Measurements from ENCODE around the gene FRY. TPM values are rescaled to one million over a fixed set of nuclear protein-coding genes. Genes with fewer than 3 reads are reported as not detected.

FRY gene
- total RNA-seq, 1 experiment from 2014 or later: 2.5 TPM

DNA sequence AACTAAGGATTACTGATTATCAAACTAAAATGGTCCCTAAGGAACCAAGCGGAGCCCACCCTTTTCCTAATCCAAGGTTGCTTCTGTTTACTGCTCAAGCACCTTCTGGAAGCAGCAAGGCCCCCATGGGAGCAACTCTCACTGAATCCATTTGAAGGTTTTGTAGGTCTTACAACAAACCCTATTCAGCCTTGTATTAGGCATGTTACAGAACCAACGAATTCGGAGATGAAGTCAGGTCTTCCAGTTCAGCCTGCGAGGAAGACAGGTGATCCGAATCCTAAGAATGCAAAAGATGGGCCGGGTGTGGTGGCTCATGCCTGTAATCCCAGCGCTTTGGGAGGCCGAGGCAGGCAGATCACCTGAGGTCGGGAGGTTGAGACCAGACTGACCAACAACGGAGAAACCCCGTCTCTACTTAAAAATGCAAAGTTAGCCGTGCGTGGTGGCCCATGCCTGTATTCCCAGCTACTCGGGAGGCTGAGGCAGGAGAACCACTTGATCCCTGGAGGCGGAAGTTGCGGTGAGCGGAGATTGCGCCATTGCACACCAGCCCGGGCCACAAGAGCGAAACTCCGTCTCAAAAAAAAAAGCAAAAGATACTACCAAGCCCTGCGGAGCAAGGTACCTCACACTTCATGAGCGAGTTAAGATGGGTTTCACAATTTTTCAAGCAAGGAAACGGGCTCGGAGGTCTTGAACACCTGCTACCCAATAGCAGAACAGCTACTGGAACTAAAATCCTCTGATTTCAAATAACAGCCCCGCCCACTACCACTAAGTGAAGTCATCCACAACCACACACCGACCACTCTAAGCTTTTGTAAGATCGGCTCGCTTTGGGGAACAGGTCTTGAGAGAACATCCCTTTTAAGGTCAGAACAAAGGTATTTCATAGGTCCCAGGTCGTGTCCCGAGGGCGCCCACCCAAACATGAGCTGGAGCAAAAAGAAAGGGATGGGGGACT lies 283.0 kb downstream of the FRY start:
- Histone ChIP-seq H3K9me3 (replicated peaks) (no peaks in the 10 kb centered on the region), H3K27me3 (replicated peaks) (no peaks in the 10 kb centered on the region), H3K36me3 (peaks cover 11% of the 10 kb centered on the region), H3K4me3 (peak overlapping the region; percentile 64), H3K4me1 (replicated peaks) (peaks cover 25% of the 10 kb centered on the region), H3K27ac (peak overlapping the region; percentile 100)
- peak in 1 of 2 experiments; percentile 45 for DNase-seq (ENCODE audit: low read depth in 1 of 2, low spot score in 2 of 2)

DNA sequence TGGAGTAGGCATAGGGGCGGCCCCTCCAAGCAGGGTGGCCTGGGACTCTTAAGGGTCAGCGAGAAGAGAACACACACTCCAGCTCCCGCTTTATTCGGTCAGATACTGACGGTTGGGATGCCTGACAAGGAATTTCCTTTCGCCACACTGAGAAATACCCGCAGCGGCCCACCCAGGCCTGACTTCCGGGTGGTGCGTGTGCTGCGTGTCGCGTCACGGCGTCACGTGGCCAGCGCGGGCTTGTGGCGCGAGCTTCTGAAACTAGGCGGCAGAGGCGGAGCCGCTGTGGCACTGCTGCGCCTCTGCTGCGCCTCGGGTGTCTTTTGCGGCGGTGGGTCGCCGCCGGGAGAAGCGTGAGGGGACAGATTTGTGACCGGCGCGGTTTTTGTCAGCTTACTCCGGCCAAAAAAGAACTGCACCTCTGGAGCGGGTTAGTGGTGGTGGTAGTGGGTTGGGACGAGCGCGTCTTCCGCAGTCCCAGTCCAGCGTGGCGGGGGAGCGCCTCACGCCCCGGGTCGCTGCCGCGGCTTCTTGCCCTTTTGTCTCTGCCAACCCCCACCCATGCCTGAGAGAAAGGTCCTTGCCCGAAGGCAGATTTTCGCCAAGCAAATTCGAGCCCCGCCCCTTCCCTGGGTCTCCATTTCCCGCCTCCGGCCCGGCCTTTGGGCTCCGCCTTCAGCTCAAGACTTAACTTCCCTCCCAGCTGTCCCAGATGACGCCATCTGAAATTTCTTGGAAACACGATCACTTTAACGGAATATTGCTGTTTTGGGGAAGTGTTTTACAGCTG lies 283.9 kb downstream of the FRY start, which contains the start of the genes BRCA2 and ZAR1L:
BRCA2 (plus strand) TSS at position 271 of the 790 bp plus-strand sequence. CDS start 953 bp downstream, outside the sequence.
ZAR1L (minus strand) TSS at position 126 of the 790 bp plus-strand sequence. CDS start 3,438 bp downstream, outside the sequence.
- Histone ChIP-seq H3K36me3 (peaks cover 20% of the 10 kb centered on the region), H3K4me3 (peak within 1 kb of the TSS; percentile 64), H3K9me3 (replicated peaks) (no peaks in the 10 kb centered on the region), H3K27me3 (replicated peaks) (no peaks in the 10 kb centered on the region), H3K27ac (peak within 1 kb of the TSS; percentile 100), H3K4me1 (replicated peaks) (peaks cover 19% of the 10 kb centered on the region)
- DNase-seq (ENCODE audit: low read depth in 1 of 2, low spot score in 2 of 2): peak; percentile 85 to 89

DNA sequence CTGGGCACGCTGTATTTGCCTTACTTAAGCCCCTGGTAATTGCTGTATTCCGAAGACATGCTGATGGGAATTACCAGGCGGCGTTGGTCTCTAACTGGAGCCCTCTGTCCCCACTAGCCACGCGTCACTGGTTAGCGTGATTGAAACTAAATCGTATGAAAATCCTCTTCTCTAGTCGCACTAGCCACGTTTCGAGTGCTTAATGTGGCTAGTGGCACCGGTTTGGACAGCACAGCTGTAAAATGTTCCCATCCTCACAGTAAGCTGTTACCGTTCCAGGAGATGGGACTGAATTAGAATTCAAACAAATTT lies 284.4 kb downstream of the FRY start:
- peak overlapping the region; percentile 64 for H3K4me3 ChIP-seq
- DNase-seq (ENCODE audit: low read depth in 1 of 2, low spot score in 2 of 2): no peak
- H3K4me1 ChIP-seq (replicated peaks): peaks cover 19% of the 10 kb centered on the region
- no peaks in the 10 kb centered on the region for H3K9me3 ChIP-seq (replicated peaks)
- H3K27me3 ChIP-seq (replicated peaks): no peaks in the 10 kb centered on the region
- peak overlapping the region; percentile 100 for H3K27ac ChIP-seq
- H3K36me3 ChIP-seq: peaks cover 23% of the 10 kb centered on the region

DNA sequence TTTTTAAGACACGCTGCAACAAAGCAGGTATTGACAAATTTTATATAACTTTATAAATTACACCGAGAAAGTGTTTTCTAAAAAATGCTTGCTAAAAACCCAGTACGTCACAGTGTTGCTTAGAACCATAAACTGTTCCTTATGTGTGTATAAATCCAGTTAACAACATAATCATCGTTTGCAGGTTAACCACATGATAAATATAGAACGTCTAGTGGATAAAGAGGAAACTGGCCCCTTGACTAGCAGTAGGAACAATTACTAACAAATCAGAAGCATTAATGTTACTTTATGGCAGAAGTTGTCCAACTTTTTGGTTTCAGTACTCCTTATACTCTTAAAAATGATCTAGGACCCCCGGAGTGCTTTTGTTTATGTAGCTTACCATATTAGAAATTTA lies 284.9 kb downstream of the FRY start:
- no peaks in the 10 kb centered on the region for H3K27me3 ChIP-seq (replicated peaks)
- H3K9me3 ChIP-seq (replicated peaks): no peaks in the 10 kb centered on the region
- peaks cover 26% of the 10 kb centered on the region for H3K36me3 ChIP-seq
- DNase-seq (ENCODE audit: low read depth in 1 of 2, low spot score in 2 of 2): peak in 1 of 2 experiments; percentile 3
- H3K27ac ChIP-seq: peak overlapping the region; percentile 100
- peak overlapping the region; percentile 64 for H3K4me3 ChIP-seq
- peaks cover 19% of the 10 kb centered on the region for H3K4me1 ChIP-seq (replicated peaks)

DNA sequence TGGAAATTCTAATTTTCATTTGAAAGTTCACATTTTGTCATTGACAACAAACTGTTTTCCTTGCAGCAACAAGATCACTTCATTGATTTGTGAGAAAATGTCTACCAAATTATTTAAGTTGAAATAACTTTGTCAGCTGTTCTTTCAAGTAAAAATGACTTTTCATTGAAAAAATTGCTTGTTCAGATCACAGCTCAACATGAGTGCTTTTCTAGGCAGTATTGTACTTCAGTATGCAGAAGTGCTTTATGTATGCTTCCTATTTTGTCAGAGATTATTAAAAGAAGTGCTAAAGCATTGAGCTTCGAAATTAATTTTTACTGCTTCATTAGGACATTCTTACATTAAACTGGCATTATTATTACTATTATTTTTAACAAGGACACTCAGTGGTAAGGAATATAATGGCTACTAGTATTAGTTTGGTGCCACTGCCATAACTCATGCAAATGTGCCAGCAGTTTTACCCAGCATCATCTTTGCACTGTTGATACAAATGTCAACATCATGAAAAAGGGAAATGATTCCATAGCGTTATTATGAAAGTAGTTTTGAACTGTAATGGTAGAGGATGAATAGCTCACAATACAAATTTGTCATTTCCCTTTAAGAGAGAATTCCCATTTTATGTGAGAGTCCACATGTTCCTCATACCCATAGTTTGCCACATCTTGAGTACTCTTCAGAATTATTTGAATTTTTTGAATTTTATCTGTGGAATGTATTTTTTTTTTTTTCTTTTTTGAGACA lies 286.3 kb downstream of the FRY start:
- Histone ChIP-seq H3K36me3 (peaks cover 29% of the 10 kb centered on the region), H3K27me3 (replicated peaks) (no peaks in the 10 kb centered on the region), H3K4me3 (no peak overlapping the region), H3K27ac (no peak overlapping the region), H3K4me1 (replicated peaks) (peaks cover 19% of the 10 kb centered on the region), H3K9me3 (replicated peaks) (no peaks in the 10 kb centered on the region)
- no peak for DNase-seq (ENCODE audit: low read depth in 1 of 2, low spot score in 2 of 2)

DNA sequence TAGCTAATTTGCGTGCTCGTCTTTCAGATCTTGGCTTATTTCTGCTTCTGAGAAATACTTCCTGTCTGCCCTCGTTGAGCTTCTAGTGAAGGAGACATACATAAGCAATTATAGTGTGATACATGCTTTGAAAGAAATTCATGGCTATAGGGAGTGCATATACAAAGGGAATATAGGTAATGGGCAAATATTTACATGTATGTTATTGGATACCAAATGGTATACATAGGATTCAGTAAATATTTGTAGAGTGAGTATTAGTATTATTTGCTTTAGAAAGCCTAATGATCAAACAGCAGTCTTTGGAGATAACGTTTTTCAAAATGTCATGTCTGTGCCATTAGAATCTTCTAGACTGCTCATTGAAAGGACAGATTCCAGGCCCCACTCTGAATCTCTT lies 289.0 kb downstream of the FRY start:
- DNase-seq (ENCODE audit: low read depth in 1 of 2, low spot score in 2 of 2): no peak
- Histone ChIP-seq H3K27ac (no peak overlapping the region), H3K27me3 (replicated peaks) (no peaks in the 10 kb centered on the region), H3K9me3 (replicated peaks) (no peaks in the 10 kb centered on the region), H3K4me3 (no peak overlapping the region), H3K4me1 (replicated peaks) (peaks cover 13% of the 10 kb centered on the region), H3K36me3 (peaks cover 35% of the 10 kb centered on the region)

DNA sequence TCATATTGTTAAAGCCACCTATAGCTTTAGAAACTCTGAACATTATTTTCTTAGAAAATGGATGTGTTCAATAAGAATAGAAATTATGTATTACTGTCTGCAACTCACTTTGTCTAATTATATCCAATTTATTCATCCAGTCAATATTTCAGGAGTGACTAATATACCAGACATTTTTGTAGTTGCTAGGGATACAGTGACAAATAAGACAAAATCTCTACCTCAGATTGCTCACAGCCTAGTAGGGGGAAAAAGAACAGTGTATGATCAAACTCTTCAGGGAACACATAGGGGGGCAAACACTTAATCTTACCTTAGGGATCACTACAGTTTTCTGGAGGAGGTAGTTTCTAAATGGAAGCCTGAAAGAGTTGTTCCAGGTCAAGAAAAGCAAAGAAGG lies 292.3 kb downstream of the FRY start:
- Histone ChIP-seq H3K4me3 (no peak overlapping the region), H3K27me3 (replicated peaks) (no peaks in the 10 kb centered on the region)
- no peak for DNase-seq (ENCODE audit: low read depth in 1 of 2, low spot score in 2 of 2)

DNA sequence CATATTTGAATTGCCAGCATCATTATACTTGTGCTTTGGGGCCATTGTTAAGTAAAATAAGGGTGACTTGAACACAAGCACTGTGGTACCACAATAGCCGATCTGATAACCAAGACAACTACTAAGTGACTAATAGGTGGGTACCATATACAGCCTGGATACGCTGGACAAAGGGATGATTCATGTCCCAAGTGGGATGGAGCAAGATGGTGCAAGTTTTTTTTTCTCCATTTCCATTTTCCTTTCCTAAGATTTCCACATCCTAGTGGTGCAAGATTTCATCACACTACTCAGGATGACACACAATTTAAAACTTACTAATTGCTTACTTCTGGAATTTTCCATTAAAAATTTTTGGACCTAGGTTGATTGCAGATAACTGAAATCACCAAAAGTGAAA lies 298.9 kb downstream of the FRY start:
- DNase-seq (ENCODE audit: low read depth in 1 of 2, low spot score in 2 of 2): no peak
- Histone ChIP-seq H3K36me3 (peaks cover 37% of the 10 kb centered on the region), H3K4me3 (no peak overlapping the region), H3K9me3 (replicated peaks) (no peaks in the 10 kb centered on the region), H3K27ac (no peak overlapping the region), H3K4me1 (replicated peaks) (no peaks in the 10 kb centered on the region), H3K27me3 (replicated peaks) (no peaks in the 10 kb centered on the region)

More for the DNA sequence above, 292.3 kb downstream of the FRY start:
- Histone ChIP-seq H3K4me1 (replicated peaks) (0 out of 2 replicates have a peak, but pooled peaks cover 3% of the 10 kb centered on the region), H3K36me3 (peaks cover 42% of the 10 kb centered on the region), H3K27ac (peak overlapping the region; percentile 47), H3K9me3 (replicated peaks) (no peaks in the 10 kb centered on the region)

DNA sequence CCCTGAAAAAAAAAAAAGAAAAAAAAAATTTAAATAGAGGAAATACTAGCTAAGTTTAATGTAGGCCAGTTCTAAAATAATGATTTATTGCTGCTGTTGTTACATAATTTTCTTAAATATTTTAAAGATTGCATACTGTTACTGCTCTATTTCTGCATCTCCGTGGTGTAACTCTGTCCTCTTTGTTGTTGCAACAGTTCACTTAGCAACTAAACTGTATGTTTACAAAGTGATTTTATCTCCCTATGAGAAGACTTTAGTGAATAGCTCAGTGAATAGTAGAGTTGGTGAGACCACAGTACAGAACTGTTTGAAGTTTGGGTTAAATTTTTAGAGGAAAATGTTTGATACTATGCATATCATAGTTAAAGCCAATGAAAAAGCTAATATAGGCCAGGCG lies 303.1 kb downstream of the FRY start:
- Histone ChIP-seq H3K36me3 (peaks cover 42% of the 10 kb centered on the region), H3K4me3 (no peak overlapping the region), H3K27me3 (replicated peaks) (no peaks in the 10 kb centered on the region), H3K27ac (no peak overlapping the region), H3K4me1 (replicated peaks) (no peaks in the 10 kb centered on the region), H3K9me3 (replicated peaks) (no peaks in the 10 kb centered on the region)
- no peak for DNase-seq (ENCODE audit: low read depth in 1 of 2, low spot score in 2 of 2)

DNA sequence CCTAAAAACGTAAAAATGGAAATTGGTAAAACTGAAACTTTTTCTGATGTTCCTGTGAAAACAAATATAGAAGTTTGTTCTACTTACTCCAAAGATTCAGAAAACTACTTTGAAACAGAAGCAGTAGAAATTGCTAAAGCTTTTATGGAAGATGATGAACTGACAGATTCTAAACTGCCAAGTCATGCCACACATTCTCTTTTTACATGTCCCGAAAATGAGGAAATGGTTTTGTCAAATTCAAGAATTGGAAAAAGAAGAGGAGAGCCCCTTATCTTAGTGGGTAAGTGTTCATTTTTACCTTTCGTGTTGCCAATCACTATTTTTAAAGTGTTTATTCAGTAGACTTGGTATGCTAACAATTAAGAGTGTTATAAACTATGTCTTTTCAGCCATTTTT lies 309.3 kb downstream of the FRY start:
- Histone ChIP-seq H3K36me3 (peaks cover 28% of the 10 kb centered on the region), H3K4me3 (no peak overlapping the region), H3K4me1 (replicated peaks) (no peaks in the 10 kb centered on the region), H3K27me3 (replicated peaks) (no peaks in the 10 kb centered on the region), H3K27ac (no peak overlapping the region), H3K9me3 (replicated peaks) (no peaks in the 10 kb centered on the region)
- DNase-seq (ENCODE audit: low read depth in 1 of 2, low spot score in 2 of 2): no peak

DNA sequence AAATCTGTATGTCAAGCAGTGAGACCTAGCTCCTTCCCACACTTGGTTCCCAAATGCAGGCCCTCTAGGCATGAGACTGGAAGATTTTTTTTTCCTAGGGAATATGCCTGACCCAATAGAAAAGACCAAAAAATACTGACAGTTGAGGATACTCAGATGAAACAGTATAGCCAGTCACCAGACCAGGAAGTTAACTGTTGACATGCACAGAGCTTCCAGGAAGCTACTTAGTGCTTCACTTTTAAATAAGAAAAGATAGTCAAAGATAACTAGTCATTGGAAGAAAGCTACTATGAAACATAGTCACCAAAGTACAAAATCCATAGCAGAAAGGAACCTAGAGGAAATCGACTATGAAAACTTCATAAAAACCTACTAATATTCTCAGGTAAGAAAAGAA lies 316.1 kb downstream of the FRY start:
- Histone ChIP-seq H3K4me3 (no peak overlapping the region), H3K36me3 (peaks cover 26% of the 10 kb centered on the region)

More for the DNA sequence above, 316.1 kb downstream of the FRY start:
- no peaks in the 10 kb centered on the region for H3K4me1 ChIP-seq (replicated peaks)
- no peak overlapping the region for H3K27ac ChIP-seq
- no peaks in the 10 kb centered on the region for H3K27me3 ChIP-seq (replicated peaks)
- H3K9me3 ChIP-seq (replicated peaks): no peaks in the 10 kb centered on the region
- DNase-seq (ENCODE audit: low read depth in 1 of 2, low spot score in 2 of 2): no peak

All from SJSA1 (cell line).